GM18517 (cell line): ENCODE results near the gene SLC10A2.
"Not testable (repeated sequence)": the region's sequence is repeated elsewhere in the genome, so short reads cannot be mapped to it uniquely, and the experiment has no call there.

Experiments used
- ATAC-seq: cut with Tn5 transposase; IDR thresholded peaks from one replicate; pipeline ENCODE4 v1.9.1; 2021; ENCODE audit warnings: mild to moderate bottlenecking, moderate library complexity; ENCODE audit not compliant: unreplicated experiment

SLC10A2 gene, protein sequence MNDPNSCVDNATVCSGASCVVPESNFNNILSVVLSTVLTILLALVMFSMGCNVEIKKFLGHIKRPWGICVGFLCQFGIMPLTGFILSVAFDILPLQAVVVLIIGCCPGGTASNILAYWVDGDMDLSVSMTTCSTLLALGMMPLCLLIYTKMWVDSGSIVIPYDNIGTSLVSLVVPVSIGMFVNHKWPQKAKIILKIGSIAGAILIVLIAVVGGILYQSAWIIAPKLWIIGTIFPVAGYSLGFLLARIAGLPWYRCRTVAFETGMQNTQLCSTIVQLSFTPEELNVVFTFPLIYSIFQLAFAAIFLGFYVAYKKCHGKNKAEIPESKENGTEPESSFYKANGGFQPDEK

DNA sequence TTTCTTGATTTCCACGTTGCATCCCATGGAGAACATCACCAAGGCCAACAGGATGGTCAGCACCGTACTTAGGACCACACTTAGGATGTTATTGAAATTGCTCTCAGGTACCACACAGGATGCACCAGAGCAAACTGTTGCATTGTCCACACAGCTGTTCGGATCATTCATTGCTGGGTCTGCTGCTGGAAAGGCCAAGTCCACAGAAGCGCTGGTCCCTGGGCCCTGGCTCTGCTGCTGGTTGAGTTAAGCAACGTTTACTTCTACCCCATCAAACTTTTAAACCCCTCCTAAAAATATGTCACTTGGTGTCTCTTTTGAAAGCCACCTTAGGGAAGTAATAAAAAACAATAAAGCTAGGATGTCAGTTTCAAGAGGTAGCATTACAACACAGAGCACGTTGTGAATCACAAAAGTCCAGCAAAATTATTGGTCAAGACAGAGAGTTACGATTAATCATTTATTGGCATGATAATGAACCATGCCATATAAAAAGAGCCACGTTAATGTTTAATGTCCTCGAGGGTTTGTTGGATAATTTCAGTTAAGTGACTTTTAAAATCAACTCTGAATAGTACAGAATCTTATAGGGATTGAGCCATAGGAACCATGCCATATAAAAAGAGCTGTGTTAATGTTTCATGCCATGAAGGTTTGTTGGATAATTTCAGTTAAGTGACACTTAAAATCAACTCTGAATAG, at the start of gene SLC10A2:
Gene SLC10A2, minus strand, starts transcription at position 339 of the 702 bp plus-strand sequence. Its CDS starts 168 bp downstream, at position 171.
- no peak for ATAC-seq

DNA sequence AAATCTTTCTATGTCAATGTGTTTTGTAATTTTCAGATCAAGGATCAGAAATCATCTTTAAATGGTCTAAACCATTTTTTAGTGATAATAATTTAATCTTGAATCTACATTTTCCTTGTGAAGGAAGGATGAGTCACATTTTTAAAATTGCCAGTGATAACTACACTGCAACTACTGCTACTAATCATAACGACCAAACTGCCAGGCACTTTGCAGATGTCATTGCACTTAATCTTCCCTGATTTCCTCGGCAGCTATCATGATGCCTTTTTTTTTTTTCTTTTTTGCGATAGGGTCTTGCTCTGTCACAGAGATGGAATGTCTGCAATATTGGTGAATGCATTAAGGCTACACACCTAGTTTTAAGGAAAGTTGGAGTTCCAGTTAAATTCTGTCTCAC, 41.4 kb upstream of the SLC10A2 start:
- ATAC-seq, result no peak

DNA sequence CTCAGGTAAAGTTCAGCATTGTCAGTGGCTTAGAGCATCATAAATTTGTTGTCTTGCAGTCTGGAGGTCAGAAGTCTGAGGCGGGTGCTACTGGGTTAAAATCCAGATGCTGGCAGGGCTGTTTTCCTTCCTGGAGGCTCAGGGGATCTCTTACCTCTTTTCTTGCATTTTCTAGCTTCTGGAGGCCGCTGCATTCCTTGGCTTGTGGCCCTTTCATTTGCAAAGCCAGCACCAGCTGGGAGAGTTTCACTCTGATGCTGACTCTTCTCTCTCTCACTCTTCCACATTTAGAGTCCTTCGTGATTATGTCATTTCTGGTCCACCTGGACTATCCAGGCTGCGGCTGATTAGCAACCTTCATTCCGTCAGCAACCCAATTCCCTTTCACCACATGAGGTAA, 38.1 kb upstream of the SLC10A2 start:
- no peak for ATAC-seq

DNA sequence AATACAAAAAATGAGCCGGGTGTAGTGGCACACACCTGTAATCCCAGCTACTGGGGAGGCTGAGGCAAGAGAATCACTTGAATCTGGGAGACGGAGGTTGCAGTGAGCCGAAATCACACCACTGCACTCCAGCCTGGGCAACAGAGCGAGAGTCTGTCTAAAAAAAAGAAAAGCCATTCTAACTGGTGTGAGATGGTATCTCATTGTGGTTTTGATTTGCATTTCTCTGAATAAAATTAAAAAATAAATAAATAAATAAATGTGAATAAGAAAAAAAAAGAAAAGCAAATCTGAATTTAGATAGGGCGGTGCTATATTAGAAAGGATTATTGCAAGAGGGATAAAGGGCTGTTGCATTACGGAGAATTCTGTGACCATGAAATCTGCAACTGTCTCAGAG, 37.2 kb upstream of the SLC10A2 start:
- not testable (repeated sequence) for ATAC-seq

DNA sequence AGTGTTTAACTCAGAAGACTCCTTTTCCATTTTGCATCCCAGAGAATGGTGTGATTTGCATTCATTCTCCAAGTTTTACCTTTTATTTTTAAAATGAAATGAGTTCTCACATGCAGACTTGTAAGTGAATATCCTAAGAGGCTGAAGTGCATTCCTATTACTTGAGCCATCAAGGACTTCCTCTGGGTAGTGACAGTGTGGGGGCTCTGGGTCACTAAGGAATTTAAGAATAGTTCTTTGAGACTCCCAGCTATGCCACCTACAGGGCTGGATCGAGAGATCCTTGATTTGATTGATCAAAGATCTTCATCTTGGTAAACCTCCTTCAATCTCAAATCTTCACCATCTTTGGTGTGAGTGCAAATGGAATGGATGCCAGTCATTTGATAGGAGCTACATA, 36.3 kb upstream of the SLC10A2 start:
- ATAC-seq, result no peak

DNA sequence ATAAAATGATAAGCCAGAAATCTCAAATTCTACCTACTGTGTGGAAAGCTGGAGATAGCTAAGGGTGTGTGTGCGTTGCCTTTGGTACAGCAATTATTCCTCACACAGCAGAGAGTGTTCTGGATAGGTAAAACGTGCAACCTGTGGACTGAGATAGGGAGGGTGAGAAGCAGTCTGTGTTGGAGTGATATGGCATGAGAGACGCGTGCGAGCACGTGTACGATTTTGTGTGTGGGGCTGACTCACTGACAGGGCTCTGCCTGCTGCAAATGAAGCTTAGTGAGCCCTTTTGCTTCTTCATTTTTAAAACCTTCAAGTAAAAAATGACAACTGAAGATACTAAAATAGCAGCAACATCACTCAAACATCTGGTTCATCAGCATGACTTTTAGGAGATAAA, 35.7 kb upstream of the SLC10A2 start:
- no peak for ATAC-seq

DNA sequence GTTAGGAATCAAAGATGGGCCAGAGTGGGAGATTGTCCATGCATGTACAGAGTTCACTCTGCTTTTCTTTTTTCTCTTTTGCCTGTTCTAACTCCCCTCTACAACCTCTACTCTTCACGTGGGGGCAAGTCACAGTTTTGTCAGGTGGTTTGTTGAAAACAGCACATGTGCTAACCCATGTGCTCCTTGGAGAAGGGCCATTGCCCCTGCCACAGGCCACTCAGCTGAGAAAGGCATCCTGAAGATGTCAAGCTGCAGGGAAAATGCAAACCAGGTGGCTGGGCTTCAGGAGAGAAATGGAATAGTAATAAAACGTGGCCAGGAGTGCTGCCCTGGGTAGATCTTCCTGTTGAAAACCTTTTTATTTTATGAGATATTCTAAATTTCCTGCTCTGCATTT, 35.3 kb upstream of the SLC10A2 start:
- no peak for ATAC-seq

DNA sequence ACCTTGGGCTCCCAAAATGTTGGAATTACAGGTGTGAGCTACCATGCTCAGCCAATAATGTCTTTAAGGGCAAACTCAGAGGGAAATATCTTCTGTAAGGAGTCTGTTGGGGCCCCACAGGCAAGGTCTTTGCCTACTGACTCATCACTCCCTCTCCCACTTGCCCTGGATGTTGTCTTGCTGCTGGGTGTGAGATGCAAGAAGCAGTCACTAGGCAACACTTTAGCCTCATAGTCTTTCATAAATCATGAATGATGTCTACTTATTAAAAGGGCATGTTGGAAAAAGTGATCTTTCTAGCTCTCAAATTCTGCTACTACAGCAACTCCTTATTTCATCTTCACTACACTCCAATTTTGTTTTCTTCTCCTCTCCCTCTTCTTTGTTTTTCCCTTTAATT, 34.6 kb upstream of the SLC10A2 start:
- no peak for ATAC-seq

DNA sequence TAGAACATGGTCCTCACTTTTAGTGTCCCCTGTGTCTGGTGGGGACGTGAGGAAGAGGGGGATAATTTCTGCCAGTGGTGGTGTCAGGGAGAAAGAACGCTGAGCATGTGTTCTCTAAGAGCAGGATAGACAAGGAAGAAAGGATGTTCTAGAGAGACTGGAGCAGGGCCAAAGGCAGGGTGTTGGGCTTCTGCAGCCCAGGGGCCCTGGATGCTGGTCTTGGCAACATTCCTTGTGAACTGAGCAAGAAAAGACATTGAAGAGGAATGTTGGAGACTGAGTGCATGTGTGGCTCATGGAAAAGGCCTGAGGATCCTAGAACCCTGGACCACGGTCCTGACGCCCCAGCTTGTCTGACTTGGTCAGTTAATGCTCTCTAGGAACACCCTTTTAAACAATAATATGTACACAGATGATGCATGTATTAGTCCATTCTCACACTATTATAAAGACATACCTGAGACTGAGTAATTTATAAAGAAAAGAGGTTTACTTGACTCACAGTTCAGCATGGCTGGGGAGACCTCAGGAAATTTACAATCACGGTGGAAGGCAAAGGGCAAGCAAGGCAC, 33.6 kb upstream of the SLC10A2 start:
- no peak for ATAC-seq

DNA sequence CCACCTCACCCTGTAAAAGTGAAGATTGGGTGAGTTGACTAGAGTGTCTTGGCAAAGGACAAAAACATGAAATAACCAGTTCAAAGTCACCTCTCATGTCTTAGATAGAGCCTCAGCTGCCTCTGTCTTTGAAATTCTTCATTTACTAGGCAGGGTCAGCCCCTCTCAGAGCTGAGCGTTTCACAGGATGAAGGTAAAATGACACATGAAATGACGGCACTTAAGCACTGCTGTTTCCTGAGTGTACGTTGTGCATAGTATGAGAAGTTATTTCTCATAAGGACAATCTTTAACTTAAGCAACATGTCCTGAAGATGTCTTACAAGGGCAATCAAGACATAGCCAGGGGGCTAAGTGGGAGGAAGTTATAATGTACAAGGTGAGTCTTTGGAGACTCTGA, 32.3 kb upstream of the SLC10A2 start:
- ATAC-seq, result no peak

DNA sequence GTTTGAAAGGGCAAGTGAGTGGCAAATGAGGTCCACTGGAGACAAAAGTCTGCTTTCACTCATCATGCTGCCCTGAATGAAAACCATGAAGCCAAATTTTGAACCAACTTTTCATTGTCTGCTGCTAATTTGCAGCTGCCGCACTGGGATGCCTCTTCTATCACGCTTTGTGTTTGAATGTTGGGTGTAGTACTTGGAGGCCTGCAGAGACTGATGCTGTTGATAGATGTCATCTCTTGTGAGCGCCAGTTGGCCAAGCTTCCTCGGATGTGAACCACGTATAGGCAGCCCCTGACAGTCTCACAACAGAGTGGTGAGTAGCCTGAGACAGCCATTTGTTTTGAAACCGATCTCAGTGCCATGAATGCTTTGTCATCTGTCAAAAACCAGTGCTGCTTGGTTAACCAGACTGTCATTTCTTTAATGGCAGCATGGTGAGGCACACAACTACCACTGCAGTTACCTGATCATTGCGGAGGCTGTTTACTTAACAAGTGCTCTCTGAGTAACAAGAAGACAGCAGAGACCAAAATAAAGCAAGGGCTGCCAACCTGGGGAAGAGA, 31.2 kb upstream of the SLC10A2 start:
- no peak for ATAC-seq

DNA sequence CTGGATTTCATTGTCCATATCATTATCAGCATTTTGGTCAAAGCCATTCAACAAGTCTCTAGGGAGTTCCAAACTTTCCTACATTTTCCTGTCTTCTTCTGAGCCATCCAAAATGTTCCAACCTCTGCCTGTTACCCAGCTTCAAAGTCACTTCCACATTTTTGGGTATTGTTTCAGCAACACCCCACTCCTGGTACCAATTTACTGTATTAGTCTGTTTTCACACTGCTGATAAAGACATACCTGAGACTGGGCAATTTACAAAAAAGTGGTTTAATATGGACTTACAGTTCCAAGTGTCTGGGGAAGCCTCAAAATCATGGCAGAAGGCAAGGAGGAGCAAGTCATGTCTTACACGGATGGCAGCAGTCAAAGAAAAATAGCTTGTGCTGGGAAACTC, 27.4 kb upstream of the SLC10A2 start:
- ATAC-seq, result not testable (repeated sequence)

DNA sequence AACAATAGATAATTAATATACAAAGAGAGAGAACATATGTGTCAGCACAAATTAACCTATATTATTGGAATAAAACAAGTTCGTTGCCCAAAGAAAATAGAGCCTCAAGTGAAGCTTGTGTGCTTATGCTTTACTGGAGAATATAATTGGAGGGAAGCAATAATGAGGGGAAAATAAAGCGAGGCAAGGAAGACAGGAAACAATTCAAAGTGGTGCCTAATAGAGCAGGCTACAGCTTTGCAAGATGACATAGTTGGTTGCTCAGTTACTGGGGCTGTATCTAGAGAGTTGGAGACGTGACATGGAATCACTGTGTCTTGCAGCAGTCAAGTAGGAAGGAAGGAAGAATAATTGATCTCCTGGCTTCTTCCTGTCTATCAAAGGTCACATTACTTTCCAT, 21.1 kb upstream of the SLC10A2 start:
- ATAC-seq, result no peak

DNA sequence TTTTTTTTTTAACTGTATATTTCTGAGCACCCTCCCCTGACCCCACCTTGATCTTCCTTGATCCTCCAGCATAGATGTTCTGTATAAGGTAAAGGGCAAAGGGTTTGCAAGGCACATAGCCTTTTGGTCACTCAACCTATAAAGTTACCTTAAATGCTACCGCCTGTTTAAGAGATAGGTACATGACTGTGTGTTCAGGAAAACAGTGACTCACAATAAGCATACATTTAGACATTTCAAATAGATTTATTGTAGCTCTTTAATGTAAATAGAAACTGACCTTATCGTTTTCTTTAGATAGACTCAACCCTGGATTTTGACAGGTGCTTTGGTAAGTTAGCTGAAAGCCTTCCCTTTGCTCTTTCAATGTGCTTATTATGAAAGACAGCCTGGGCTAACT, 15.2 kb upstream of the SLC10A2 start:
- ATAC-seq, result no peak

DNA sequence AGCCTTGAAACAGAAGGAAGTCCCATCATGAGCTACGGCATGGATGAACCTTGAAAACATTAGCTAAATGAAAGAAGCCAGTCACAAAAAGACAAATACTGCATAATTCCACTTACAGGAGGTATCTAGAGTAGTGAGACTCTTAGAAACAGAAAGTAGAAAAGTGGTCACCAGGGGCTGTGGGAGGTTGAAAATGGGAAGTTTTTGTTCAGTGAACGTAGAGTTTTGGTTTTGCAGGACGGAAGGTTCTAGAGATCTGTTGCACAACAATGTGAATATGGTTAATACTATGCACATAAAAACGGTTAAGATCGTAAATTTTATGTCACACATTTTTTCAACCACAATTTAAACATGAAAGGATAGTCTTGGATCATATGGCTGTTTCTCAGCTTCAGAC, 11.9 kb upstream of the SLC10A2 start:
- ATAC-seq, result peak; percentile 97

DNA sequence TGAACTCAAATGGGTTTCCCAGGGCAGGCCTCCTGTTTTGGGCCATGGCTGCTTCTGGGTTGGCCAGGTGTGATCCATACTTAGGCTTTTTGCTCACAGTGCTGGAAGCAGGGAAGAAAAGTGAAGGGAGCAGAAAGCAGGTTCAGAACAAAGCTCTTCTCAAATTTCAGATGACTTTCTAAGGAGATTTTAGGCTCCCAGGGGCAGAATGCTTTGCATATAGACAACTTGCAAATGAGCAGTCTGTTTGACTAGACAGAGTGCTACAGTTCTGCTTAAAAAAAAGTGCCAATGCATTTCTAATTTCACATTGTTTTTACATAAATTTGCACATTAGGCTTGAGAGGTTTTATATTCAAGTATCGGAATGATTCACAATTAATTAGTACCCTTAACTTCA, 2.6 kb upstream of the SLC10A2 start:
- no peak for ATAC-seq

DNA sequence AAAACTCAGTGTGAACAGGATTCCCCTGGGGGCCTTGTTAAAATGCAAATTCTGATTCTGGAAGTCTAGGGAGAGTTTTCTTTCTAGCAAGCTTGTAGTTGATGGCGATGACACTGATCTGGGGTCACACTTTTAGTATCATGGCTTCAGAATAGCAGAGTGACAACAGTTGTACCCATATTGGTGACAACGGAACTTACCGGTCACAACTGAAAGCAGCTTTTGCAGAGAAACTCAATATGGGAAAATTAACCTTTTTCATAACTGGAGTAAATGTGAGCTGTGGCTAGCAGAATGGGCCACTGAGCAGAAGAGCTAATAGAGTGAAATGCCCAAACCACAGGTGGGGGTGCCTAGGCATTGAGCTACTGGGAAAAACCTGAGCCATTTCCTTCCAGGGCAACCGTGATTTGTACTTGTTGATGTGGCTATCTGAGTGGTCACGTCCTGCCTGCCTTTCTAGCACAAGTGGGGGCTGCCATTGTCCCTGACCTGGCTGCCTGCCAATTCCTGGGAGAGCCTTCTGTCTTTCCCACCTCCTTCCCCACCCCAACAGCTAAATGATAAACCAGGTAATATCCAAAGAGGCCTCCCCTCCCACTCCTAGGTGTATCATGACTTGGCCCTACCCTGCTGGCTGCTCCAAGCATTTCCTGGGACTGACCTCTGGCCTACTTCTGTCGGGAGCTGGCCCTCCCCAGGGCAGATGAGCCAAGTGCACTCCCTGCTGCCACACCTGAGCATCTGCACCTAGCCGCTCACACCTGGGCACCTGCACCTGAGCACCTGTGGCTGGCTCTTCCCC, 1.7 kb upstream of the SLC10A2 start:
- peak; percentile 58 for ATAC-seq

DNA sequence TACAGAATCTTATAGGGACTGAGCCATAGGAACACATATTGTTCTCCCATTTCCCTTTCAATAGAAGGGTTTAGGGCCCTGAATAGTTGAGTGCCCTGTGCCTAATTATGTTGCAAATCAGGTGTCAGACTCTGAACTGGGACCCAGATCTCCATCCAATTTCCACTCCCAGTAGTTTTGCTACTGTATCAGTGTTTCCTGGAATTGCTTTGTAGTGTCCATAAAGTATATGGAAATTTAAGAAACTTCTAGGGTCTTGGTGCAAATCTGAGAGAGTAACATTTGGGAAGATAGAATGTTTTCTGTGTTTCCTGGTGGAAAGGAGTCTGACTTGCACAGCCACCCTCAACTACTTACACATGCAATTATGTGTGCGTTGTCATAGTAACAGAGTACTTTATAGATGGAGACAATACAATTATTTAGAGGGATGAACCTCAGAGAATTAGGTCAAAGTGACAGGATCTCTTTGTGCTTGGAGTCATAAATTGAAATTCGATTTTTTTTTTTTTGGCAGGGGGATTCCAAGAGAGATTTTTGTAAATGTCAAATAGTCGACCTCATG, 646 bp upstream of the SLC10A2 start:
- ATAC-seq, result no peak

DNA sequence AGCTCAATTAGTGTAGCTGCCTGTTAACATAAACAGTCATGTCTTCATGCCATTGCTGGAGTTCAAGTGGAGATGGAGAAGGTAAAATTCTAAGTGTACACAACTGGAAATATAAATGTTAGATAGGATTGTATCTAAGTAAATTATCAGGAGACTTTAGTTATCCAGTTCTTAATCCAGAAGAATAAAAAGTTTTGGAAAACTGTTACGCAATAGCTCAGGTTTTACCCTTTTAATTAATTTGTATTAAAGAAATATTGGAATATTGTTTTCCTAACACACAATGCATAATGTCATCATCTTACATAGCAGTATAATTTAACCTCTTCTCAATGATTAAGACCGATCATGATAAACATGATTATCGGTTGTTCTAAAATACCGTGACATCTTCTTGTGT, 2.8 kb downstream of the SLC10A2 start:
- no peak for ATAC-seq

DNA sequence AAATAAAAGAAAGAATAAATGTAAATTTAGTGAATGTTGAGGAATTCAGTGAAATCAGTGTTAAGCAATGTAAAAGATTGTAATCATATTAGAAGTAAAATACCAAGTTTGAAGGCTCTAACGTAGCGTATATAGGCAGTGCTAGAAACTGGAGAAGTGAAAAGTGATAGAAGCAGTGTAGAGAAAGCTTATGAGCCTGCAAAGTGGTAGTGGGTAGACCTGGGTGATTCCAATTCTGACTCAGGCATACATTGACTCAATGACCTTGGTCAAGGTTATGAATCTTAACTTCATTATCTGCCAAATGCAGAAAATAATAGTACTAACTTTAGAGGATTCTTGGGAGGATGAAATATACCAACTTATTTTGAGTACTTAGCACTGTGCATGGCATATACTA, 4.1 kb downstream of the SLC10A2 start:
- ATAC-seq, result no peak

DNA sequence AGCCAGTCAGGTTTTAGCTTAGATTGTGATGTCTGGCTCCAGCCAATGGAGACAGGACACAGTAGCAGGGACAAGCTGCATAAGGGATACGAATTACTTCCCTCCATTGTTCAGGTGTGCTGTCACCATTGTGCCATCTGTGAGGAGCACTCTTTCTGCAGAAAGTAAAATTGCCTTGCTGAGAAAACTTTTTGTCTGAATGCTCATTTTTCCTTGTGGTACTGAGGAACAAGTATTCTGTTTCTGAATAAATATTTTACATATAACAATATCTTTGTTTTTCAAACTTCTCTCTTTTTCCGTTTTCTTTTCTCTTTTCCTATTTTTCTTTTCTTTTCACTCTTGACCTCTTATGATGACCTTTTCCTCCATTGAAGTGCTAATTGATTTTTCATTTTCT, 10.2 kb downstream of the SLC10A2 start:
- ATAC-seq, result no peak
